CD4-positive, alpha-beta T cell treated with Interleukin-17A for 1 hour (primary cell): ENCODE results near the gene CIDEA.
"Not testable (repeated sequence)": the region's sequence is repeated elsewhere in the genome, so short reads cannot be mapped to it uniquely, and the experiment has no call there.

ENCODE experiments used
- DNase-seq: peaks from one replicate; pipeline ENCODE4 v3.0.0-alpha.2; 2020

The CIDEA gene, protein sequence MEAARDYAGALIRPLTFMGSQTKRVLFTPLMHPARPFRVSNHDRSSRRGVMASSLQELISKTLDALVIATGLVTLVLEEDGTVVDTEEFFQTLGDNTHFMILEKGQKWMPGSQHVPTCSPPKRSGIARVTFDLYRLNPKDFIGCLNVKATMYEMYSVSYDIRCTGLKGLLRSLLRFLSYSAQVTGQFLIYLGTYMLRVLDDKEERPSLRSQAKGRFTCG

GRCh38 chr18:12254136-12254819 lies at the start of gene CIDEA:
Gene CIDEA (plus strand): TSS chr18:12254361. CDS start chr18:12254384, 23 bp downstream.
- no peak for DNase-seq

DNA sequence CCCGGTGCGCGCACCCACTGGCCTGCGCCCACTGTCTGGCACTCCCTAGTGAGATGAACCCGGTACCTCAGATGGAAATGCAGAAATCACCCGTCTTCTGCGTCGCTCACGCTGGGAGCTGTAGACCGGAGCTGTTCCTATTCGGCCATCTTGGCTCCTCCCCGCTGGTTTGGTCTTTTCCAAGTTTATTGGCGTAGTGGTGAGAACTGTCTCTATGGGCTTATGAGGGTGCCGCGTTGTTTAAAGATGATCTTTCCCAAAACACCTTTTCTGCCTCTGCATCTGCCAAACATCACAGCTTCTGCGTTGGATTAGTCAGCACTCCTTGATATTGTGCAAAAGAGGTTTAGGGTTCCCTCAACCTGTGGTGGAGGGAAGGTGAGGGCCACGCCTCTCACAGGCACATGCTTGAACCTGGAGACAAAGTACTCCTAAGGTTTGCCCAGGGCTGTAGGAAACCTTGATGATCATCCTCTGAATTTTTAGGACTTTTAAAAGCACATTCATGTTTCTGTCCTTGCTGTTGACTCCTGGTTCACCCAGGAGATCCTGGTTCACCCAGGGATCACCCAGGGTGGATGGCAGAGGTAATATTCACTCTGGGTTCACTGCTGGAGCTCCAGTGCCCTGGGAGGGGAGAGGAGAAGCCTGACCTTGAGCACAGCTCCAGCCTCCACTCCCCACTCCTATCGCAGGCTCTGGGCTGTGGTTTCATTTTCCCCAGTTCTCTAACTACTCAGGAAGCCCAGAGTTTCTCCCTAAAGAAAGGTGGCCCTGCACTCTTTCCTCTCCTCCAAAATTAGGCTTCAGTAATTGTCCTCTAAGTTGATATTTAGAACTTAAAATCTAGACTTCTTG lies 45.6 kb upstream of the CIDEA start:
- DNase-seq = not testable (repeated sequence)

- not testable (repeated sequence) for DNase-seq
These were observed 41.9 kb upstream of the CIDEA start for GRCh38 chr18:12212308-12212707.

DNA sequence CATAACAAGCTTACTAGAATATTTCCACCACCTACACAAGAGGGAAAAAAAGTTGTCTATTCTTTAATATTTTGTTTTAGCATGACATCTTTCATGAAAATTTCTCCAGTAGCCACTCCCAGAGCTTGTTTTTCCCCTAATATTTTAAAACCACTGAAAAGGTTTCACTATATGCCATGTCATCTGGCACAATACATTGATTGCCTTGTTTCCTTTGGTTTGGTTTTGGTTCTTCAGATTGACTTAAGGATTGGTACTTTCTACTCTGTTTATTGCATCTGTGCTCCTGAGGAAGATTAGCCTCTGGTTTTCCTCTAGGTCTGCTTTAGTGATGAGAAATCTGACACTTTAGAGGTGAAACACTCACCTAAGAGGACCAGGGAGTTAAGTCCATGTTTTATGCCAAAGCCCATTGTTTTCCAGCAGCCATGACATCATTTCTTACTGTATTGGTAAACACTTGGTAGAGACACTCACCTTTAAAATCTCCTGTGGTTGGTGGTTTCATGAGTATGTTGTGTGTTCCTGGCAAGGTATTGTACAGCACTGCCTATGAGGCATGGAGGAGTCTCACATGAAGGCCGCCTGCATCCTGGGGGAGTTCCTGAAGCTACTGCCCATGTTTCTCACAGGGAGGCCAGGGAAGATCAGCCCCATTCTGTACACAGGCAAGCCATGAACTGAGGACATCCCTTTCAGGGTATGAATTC lies 39.7 kb upstream of the CIDEA start:
- DNase-seq = not testable (repeated sequence)

DNA sequence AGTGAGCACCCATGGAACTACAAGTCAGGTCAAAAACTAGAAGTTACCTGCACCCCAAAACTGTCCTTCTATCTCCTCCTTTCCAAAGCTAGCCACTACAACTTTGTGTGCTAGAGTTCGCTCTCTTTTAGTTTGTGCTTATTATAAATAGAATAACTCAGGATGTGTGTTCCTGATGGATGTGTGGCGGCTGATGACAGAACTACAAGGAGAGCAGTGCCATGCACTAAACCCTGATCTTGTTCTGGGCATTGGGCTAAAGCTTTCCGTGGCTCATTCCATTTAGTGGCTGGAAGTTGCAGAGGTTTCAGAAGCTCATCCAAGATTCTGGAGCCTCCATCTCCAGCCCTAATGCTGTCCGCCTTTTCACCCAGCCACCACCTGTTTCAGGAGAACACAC lies 37.7 kb upstream of the CIDEA start:
- not testable (repeated sequence) for DNase-seq

GRCh38 chr18:12218603-12219002 lies 35.6 kb upstream of the CIDEA start:
- not testable (repeated sequence) for DNase-seq

DNA sequence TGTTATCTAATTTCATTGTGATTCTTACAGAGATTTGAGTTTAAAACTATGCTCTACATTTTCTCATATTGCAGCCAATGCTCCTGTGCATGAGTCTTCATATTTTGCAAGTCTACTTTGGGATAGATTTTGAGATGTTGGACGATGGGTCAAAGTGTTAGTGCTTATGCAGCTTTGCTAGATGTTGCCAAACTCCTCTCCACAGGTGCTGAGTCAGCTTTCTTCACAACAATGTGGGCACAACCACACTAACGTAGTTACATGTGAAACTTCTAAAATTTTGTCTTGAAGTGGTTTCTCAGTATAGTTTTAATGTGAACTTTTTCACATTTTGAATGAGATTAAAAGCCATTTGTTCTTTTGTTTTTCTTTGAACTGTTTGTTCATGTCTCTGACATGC lies 32.1 kb upstream of the CIDEA start:
- DNase-seq = not testable (repeated sequence)

DNA sequence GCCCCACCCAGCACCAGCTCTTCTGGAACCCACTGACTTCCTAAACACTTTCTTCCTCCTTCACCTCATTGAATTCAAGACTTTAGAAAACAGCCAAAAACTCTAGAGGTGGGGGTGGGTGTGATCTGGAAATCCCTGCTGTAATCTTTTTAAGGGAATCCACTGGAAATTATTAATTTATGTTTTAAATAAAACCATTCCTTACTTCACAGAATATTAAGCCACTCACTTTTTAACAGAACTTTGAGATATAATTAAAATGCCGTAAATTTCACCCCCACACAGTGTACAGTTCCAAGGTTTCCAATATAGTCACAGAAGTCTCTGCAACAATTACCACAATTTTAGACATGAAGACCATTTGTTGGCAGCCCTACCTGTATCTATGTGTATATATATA lies 30.8 kb upstream of the CIDEA start:
- not testable (repeated sequence) for DNase-seq

GRCh38 chr18:12226807-12227206 lies 27.4 kb upstream of the CIDEA start:
- not testable (repeated sequence) for DNase-seq

GRCh38 chr18:12227399-12228186 lies 26.6 kb upstream of the CIDEA start:
- not testable (repeated sequence) for DNase-seq

DNA sequence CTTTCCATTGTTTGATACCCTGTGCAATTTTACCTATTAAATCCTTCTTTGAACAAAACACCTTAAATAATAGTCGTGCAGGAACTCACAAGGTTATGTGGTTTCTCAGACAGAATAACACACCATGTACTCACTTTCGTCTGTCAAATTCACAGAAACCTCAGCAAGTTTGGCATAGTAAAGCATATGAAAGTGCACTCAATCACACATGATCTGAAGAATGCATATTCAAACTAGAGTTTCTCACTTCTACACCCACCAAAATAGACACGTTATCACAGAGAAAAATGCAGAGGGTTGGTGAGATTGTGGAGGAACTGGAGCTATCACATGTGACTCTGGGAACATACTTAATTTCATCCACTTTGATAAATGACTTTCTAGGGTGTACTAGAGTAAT lies 25.9 kb upstream of the CIDEA start:
- not testable (repeated sequence) for DNase-seq

DNA sequence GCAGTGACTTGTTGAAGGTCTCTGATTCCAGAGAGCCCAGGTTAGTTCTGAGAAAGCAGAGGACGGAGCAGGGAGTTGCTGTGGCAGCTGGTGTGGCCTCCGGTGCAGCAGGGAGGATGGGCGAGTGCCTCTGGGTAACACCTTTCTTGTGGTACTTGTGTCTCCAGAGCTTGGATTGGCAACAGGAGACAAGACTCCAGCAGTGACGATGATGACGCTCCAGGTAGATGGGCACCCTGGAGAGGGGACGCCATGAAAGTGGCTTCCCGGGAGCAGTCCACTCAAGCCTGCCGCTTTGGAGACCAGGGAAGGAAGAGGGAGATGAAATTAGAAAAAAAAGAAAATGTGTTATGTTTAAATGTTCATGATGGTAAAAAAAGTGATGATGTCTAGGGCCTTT lies 23.6 kb upstream of the CIDEA start:
- not testable (repeated sequence) for DNase-seq

DNA sequence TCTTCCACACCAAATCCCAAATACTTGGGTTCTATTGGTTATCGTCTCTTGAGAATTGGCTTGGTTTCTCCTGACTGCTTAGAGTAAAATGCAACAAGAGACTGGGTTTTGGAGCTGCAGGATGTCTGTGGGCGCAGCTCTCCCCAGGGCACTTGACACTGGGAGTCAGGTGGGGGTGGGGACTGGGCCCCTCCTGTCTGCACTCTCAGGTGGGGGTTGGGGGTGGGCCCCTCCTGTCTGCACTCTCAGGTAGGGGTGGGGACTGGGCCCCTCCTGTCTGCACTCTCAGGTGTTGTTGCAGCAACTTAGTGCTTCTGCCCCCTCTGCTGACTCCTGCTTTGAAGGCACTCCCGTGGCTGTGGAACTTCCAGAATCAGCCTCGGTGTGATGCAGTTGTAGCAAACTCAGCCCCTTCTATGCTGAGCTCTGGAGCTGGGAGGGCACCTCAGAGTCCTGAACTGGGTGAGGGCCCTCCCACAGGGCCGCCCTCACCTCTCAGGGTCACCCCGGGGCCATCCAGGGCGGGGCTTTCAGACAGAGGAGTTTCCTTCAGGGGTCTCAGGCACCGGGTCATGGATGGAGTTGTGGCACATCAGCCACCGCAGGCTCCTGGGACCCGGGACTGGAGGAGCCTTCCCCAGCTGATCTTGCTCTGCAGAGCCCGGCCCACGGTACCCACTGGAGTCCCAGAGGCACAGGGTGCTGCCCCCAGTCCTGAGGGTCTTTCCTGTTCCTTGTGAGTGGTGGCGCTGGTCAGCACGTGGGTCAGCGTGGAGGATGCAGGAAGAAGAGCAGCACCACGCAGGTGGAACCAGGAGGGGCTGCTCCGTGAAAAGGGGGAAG lies 22.9 kb upstream of the CIDEA start:
- no peak for DNase-seq

DNA sequence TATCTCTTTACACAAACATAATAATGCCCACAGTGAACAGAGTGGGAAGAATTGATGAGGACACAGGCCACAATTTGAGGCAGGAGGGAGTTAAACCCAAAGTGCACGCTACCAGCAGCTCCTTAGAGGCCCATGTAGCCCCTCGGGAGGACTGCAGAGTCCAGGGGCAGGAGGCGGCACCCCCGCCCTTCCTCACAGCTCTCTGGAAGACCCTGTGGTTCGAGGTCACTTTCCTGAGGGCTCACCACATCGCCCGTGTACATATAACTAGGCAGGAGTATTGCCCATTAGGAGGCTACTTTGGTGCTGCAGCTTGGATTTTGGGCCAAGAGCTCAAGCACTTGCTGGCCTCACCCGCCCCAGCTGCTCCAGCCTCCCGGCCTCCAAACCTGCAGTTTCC lies 22.2 kb upstream of the CIDEA start:
- no peak for DNase-seq

DNA sequence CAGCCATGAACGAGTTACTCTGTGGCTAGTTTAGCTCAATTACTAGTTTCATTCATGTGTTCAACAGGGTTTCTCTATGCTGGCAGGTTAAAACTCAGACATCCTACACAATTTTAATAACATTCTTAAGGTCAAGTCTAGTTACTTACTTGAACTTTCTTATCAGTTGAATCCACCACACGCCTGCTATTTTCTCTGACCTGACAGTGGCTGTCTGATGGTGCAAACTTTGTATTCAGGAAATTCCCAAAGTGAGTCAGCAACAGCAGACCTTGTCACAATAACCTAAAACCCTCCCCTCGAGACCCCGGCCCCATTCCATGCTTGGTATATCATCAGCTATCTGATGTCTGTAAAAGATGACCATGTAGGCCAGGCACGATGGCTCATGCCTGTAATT lies 20.8 kb upstream of the CIDEA start:
- DNase-seq = no peak

DNA sequence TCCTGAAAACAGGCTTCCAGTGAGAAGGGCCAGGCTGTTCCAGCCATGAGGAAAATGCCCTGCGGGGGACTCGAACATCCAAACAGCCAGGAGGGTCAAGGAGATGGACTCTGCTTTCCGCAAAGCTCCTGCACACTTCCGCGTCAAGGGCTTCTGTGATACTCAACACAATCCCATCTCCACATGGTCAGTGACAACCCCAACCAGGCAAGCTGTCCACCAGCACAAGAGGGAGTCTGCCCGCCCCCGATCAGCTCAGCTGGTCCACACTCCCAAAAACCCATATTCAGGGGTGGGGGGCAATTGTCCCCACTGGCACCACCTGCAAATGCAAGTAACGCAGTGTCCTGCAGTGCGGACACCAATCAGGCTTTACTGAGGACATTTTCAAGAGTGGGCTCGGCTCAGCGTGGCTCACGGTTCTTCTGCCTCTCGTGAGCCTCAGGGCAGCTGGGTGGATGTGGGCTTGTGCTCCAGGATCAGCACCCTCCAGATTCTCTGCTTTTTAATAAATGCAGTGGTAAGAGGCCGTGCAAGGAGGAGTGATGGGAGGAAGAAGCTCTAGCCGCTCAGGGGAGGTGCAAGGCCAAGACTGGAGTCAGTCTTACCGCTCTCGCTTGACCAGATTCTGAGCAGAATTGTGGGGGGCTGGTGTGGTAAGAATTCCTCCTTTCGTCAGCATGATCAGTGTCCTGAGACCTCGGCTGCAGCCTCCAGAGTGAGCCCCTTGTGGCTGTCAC lies 19.5 kb upstream of the CIDEA start:
- DNase-seq = no peak

- no peak for DNase-seq
These were observed 18.0 kb upstream of the CIDEA start for GRCh38 chr18:12236141-12236540.

DNA sequence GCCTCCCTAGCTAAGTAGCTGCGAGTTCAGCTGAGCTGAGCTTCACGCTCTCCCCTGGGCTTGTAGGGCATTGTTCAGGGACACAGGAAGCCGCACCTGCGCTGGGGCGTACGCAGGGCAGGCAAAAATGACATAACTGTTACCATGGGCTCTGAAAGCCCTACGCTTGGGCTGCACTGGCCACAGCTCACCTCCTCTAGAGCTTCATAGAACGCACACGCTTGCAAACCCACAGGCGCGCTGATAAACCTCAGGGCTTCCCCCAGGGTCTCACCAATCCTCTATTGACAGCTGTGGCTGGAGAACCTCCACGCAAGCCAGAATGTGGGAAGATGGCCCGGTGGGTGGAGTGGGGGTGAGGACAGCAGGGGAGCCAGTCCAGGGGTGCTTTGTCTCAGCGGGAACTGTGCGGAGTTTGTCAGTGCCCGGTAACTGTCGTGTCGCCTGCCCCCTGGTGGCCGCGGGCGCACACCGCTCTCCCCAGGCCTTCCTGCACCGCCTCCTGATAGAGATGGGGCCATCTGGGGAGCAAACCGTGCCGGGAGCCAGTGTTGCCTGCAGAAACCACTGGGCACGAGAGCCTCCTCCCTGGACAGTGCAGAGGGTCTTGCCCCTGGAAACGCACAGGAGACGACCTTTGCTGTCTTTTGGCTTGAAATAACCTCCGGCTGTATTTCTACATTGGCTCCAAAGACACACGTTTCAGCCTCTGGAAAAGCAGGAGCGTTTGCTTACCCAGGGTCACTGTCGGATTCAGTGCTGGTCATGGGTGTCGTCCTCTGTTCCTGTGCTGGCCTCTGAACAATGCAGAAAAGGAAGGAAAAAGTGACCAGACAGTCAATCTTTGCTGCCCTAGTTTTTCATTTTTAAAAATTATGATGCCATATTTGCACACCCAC lies 17.0 kb upstream of the CIDEA start:
- DNase-seq = peak; percentile 46

GRCh38 chr18:12238826-12239225 lies 15.3 kb upstream of the CIDEA start:
- no peak for DNase-seq
